ENCODE data around the gene SLC22A2.

The SLC22A2 gene

GRCh38 chr6:160217863-160218262 lies 40.8 kb downstream of the SLC22A2 start:
- Histone ChIP-seq H3K9me3 (replicated peaks in 1 of 2; ENCODE audit: control insufficient read depth in 2 of 2, insufficient read depth in 1 of 2, low read depth in 1 of 2, low read length in 2 of 2) (peaks cover 4 to 5% of the 10 kb centered on the region in 2 donors), H2AFZ (ENCODE audit: low read length) (no peak overlapping the region), H3K27ac (replicated peaks; ENCODE audit: low read length) (no peak overlapping the region), H3K23ac (ENCODE audit: low read depth, low read length, poor library complexity) (no peak overlapping the region), H3K27me3 (ENCODE audit: control insufficient read depth in 3 of 3, insufficient read depth in 3 of 3, low read depth in 1 of 3, low read length in 3 of 3) (no peaks in the 10 kb centered on the region), H3K4me3 (ENCODE audit: low read length in 2 of 2) (no peak overlapping the region), H2AK5ac (ENCODE audit: low read depth, low read length) (no peak overlapping the region), H3K9ac (ENCODE audit: low read depth, low read length, poor library complexity) (no peak overlapping the region), H3K4me1 (ENCODE audit: control insufficient read depth in 2 of 2, insufficient read depth in 1 of 2, low read depth in 1 of 2, low read length in 2 of 2) (no peaks in the 10 kb centered on the region), H2BK15ac (ENCODE audit: low read length) (no peak overlapping the region), H2BK120ac (ENCODE audit: low read depth, low read length) (no peak overlapping the region), H3K18ac (ENCODE audit: low read length) (no peak overlapping the region), H2BK12ac (ENCODE audit: low read length) (no peak overlapping the region), H4K8ac (ENCODE audit: low read depth, low read length) (no peak overlapping the region), H3K79me1 (ENCODE audit: low read depth, low read length) (no peaks in the 10 kb centered on the region), H4K91ac (ENCODE audit: low read depth, low read length, poor library complexity) (no peak overlapping the region), H3K14ac (ENCODE audit: low read length) (no peak overlapping the region), H3K36me3 (replicated peaks in 1 of 2; ENCODE audit: control insufficient read depth in 2 of 2, insufficient read depth in 2 of 2, low read length in 2 of 2) (no peaks in the 10 kb centered on the region), H3K4ac (ENCODE audit: low read length) (no peak overlapping the region), H2BK5ac (ENCODE audit: low read length) (no peak overlapping the region), H3K4me2 (ENCODE audit: insufficient read depth, low read length, poor library complexity, severe bottlenecking) (no peak overlapping the region)
- no CpG with 5 or more reads among the region's 4 CpGs for WGBS, 2 donors (ENCODE audit: extremely low coverage in 2 of 2, insufficient read length in 2 of 2, insufficient replicate concordance in 1 of 2)
- no peak for DNase-seq (ENCODE audit: low spot score)

GRCh38 chr6:160217073-160217472 lies 41.5 kb downstream of the SLC22A2 start:
- no peaks in the 10 kb centered on the region for H3K79me1 ChIP-seq (ENCODE audit: low read depth, low read length)
- WGBS, 2 donors (ENCODE audit: extremely low coverage in 2 of 2, insufficient read length in 2 of 2, insufficient replicate concordance in 1 of 2), result no CpG with 5 or more reads among the region's 1 CpG

GRCh38 chr6:160215232-160215631 lies 43.4 kb downstream of the SLC22A2 start:
- Histone ChIP-seq H3K27me3 (ENCODE audit: control insufficient read depth in 3 of 3, insufficient read depth in 3 of 3, low read depth in 1 of 3, low read length in 3 of 3) (no peaks in the 10 kb centered on the region), H3K4ac (ENCODE audit: low read length) (no peak overlapping the region), H2BK120ac (ENCODE audit: low read depth, low read length) (no peak overlapping the region), H2BK12ac (ENCODE audit: low read length) (no peak overlapping the region), H4K91ac (ENCODE audit: low read depth, low read length, poor library complexity) (no peak overlapping the region), H3K79me1 (ENCODE audit: low read depth, low read length) (no peaks in the 10 kb centered on the region), H2AK5ac (ENCODE audit: low read depth, low read length) (no peak overlapping the region), H3K23ac (ENCODE audit: low read depth, low read length, poor library complexity) (no peak overlapping the region), H3K18ac (ENCODE audit: low read length) (no peak overlapping the region), H2BK5ac (ENCODE audit: low read length) (no peak overlapping the region), H4K8ac (ENCODE audit: low read depth, low read length) (no peak overlapping the region), H2AFZ (ENCODE audit: low read length) (no peak overlapping the region), H3K4me2 (ENCODE audit: insufficient read depth, low read length, poor library complexity, severe bottlenecking) (no peak overlapping the region), H3K9me3 (replicated peaks in 1 of 2; ENCODE audit: control insufficient read depth in 2 of 2, insufficient read depth in 1 of 2, low read depth in 1 of 2, low read length in 2 of 2) (peaks cover 4 to 5% of the 10 kb centered on the region in 2 donors), H3K4me3 (ENCODE audit: low read length in 2 of 2) (no peak overlapping the region), H3K36me3 (replicated peaks in 1 of 2; ENCODE audit: control insufficient read depth in 2 of 2, insufficient read depth in 2 of 2, low read length in 2 of 2) (no peaks in the 10 kb centered on the region), H2BK15ac (ENCODE audit: low read length) (no peak overlapping the region), H3K4me1 (ENCODE audit: control insufficient read depth in 2 of 2, insufficient read depth in 1 of 2, low read depth in 1 of 2, low read length in 2 of 2) (no peaks in the 10 kb centered on the region), H3K9ac (ENCODE audit: low read depth, low read length, poor library complexity) (no peak overlapping the region), H3K27ac (replicated peaks; ENCODE audit: low read length) (no peak overlapping the region), H3K14ac (ENCODE audit: low read length) (no peak overlapping the region)
- DNase-seq (ENCODE audit: low spot score), result no peak
- WGBS, 2 donors (ENCODE audit: extremely low coverage in 2 of 2, insufficient read length in 2 of 2, insufficient replicate concordance in 1 of 2), result no CpG with 5 or more reads among the region's 3 CpGs

More at GRCh38 chr6:160217073-160217472, 41.5 kb downstream of the SLC22A2 start:
- Histone ChIP-seq H3K14ac (ENCODE audit: low read length) (no peak overlapping the region), H4K91ac (ENCODE audit: low read depth, low read length, poor library complexity) (no peak overlapping the region), H2BK12ac (ENCODE audit: low read length) (no peak overlapping the region), H2BK120ac (ENCODE audit: low read depth, low read length) (no peak overlapping the region), H3K4me1 (ENCODE audit: control insufficient read depth in 2 of 2, insufficient read depth in 1 of 2, low read depth in 1 of 2, low read length in 2 of 2) (no peaks in the 10 kb centered on the region), H2BK5ac (ENCODE audit: low read length) (no peak overlapping the region), H4K8ac (ENCODE audit: low read depth, low read length) (no peak overlapping the region), H3K9ac (ENCODE audit: low read depth, low read length, poor library complexity) (no peak overlapping the region), H3K23ac (ENCODE audit: low read depth, low read length, poor library complexity) (no peak overlapping the region), H3K4me2 (ENCODE audit: insufficient read depth, low read length, poor library complexity, severe bottlenecking) (no peak overlapping the region), H3K27ac (replicated peaks; ENCODE audit: low read length) (no peak overlapping the region), H3K4ac (ENCODE audit: low read length) (no peak overlapping the region), H2BK15ac (ENCODE audit: low read length) (no peak overlapping the region), H3K36me3 (replicated peaks in 1 of 2; ENCODE audit: control insufficient read depth in 2 of 2, insufficient read depth in 2 of 2, low read length in 2 of 2) (no peaks in the 10 kb centered on the region), H3K9me3 (replicated peaks in 1 of 2; ENCODE audit: control insufficient read depth in 2 of 2, insufficient read depth in 1 of 2, low read depth in 1 of 2, low read length in 2 of 2) (peaks cover 4 to 5% of the 10 kb centered on the region in 2 donors), H3K4me3 (ENCODE audit: low read length in 2 of 2) (no peak overlapping the region), H3K18ac (ENCODE audit: low read length) (no peak overlapping the region), H2AFZ (ENCODE audit: low read length) (no peak overlapping the region), H3K27me3 (ENCODE audit: control insufficient read depth in 3 of 3, insufficient read depth in 3 of 3, low read depth in 1 of 3, low read length in 3 of 3) (no peaks in the 10 kb centered on the region), H2AK5ac (ENCODE audit: low read depth, low read length) (no peak overlapping the region)
- DNase-seq (ENCODE audit: low spot score), result no peak

- H2BK120ac ChIP-seq (ENCODE audit: low read depth, low read length), result no peak overlapping the region
- H3K79me1 ChIP-seq (ENCODE audit: low read depth, low read length), result no peaks in the 10 kb centered on the region
- H3K36me3 ChIP-seq (replicated peaks in 1 of 2; ENCODE audit: control insufficient read depth in 2 of 2, insufficient read depth in 2 of 2, low read length in 2 of 2), result no peaks in the 10 kb centered on the region
- no peak overlapping the region for H3K4ac ChIP-seq (ENCODE audit: low read length)
- no CpG with 5 or more reads among the region's 3 CpGs for WGBS, 2 donors (ENCODE audit: extremely low coverage in 2 of 2, insufficient read length in 2 of 2, insufficient replicate concordance in 1 of 2)
- H4K91ac ChIP-seq (ENCODE audit: low read depth, low read length, poor library complexity), result no peak overlapping the region
- H3K14ac ChIP-seq (ENCODE audit: low read length), result no peak overlapping the region
- no peaks in the 10 kb centered on the region for H3K4me1 ChIP-seq (ENCODE audit: control insufficient read depth in 2 of 2, insufficient read depth in 1 of 2, low read depth in 1 of 2, low read length in 2 of 2)
- H3K27me3 ChIP-seq (ENCODE audit: control insufficient read depth in 3 of 3, insufficient read depth in 3 of 3, low read depth in 1 of 3, low read length in 3 of 3), result no peaks in the 10 kb centered on the region
- no peak overlapping the region for H2AK5ac ChIP-seq (ENCODE audit: low read depth, low read length)
- no peak overlapping the region for H3K27ac ChIP-seq (replicated peaks; ENCODE audit: low read length)
- no peak overlapping the region for H3K4me3 ChIP-seq (ENCODE audit: low read length in 2 of 2)
- H2AFZ ChIP-seq (ENCODE audit: low read length), result no peak overlapping the region
- no peak overlapping the region for H4K8ac ChIP-seq (ENCODE audit: low read depth, low read length)
- no peak for DNase-seq (ENCODE audit: low spot score)
- no peaks in the 10 kb centered on the region for H3K9me3 ChIP-seq (replicated peaks in 1 of 2; ENCODE audit: control insufficient read depth in 2 of 2, insufficient read depth in 1 of 2, low read depth in 1 of 2, low read length in 2 of 2)
- H3K18ac ChIP-seq (ENCODE audit: low read length), result no peak overlapping the region
- no peak overlapping the region for H3K23ac ChIP-seq (ENCODE audit: low read depth, low read length, poor library complexity)
- H2BK5ac ChIP-seq (ENCODE audit: low read length), result no peak overlapping the region
- no peak overlapping the region for H3K9ac ChIP-seq (ENCODE audit: low read depth, low read length, poor library complexity)
- no peak overlapping the region for H2BK12ac ChIP-seq (ENCODE audit: low read length)
- H2BK15ac ChIP-seq (ENCODE audit: low read length), result no peak overlapping the region
- H3K4me2 ChIP-seq (ENCODE audit: insufficient read depth, low read length, poor library complexity, severe bottlenecking), result no peak overlapping the region
These were observed 51.0 kb downstream of the SLC22A2 start for GRCh38 chr6:160207618-160208017.
